Thyroid gland (tissue), 4 donors: ENCODE measurements around the gene CALD1.

ENCODE experiments used
- POLR2A ChIP-seq, 2 donors: fragments of 450-650 bp; IDR thresholded peaks; one replicate each; pipeline ENCODE4 v1.6.1; 2017; ENCODE audit warnings: antibody characterized with exemption in 2 of 2, mild to moderate bottlenecking in 2 of 2, moderate library complexity in 1 of 2
- TF ChIP-seq, protein P1 (sequence below), 6 experiments: fragments of 200-600 bp in 3 of 6; fragments of 450-650 bp in 3 of 6; sonication (generic) in 3 of 6; IDR thresholded peaks; one replicate each; pipeline ENCODE4 v1.5.1; 2016 to 2019; ENCODE audit warnings: antibody characterized with exemption in 6 of 6, mild to moderate bottlenecking in 2 of 6, inconsistent platforms in 1 of 6, moderate library complexity in 1 of 6

DNA sequence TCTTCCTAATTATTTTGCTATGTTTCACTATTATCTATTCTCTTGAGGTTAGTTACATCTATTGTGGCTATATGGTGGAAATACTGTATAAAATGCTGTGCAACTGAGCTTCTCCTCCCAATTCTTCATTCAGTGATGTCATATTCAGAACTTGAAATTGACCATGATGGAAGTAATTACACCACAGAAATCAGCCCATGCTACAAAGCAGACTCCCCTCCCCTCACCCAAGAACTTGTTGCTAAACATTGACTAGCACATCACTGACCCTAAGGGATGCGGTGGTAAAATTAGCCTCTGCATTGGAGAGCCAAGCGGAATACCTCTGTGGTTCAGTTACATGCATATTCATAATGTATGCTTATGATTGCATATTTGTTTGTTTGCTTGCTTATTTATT is 8.8 kb downstream of the CALD1 start:
- TF ChIP-seq, protein P1, sequence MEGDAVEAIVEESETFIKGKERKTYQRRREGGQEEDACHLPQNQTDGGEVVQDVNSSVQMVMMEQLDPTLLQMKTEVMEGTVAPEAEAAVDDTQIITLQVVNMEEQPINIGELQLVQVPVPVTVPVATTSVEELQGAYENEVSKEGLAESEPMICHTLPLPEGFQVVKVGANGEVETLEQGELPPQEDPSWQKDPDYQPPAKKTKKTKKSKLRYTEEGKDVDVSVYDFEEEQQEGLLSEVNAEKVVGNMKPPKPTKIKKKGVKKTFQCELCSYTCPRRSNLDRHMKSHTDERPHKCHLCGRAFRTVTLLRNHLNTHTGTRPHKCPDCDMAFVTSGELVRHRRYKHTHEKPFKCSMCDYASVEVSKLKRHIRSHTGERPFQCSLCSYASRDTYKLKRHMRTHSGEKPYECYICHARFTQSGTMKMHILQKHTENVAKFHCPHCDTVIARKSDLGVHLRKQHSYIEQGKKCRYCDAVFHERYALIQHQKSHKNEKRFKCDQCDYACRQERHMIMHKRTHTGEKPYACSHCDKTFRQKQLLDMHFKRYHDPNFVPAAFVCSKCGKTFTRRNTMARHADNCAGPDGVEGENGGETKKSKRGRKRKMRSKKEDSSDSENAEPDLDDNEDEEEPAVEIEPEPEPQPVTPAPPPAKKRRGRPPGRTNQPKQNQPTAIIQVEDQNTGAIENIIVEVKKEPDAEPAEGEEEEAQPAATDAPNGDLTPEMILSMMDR (IDR thresholded peaks at IDR 0.05), result no peak
- TF ChIP-seq POLR2A (IDR thresholded peaks at IDR 0.05), result no peak
